OCI-M1 (cell line): ENCODE measurements around the gene RSPO1.

Experiments
- DNase-seq: peaks from one replicate; lab custom pipeline; 2025; lab: John Stamatoyannopoulos, UW

The RSPO1 gene

GRCh38 chr1:37564892-37565291, 69.8 kb downstream of the RSPO1 start:
- no peak for DNase-seq

- peak; percentile 54 for DNase-seq
Observed at GRCh38 chr1:37562984-37563383, 71.7 kb downstream of the RSPO1 start.
